GM21786 (cell line): ENCODE results near the gene MILR1.
"Not testable (repeated sequence)": the region's sequence is repeated elsewhere in the genome, so short reads cannot be mapped to it uniquely, and the experiment has no call there.

Source experiments
- ATAC-seq: cut with Tn5 transposase; IDR thresholded peaks from one replicate; pipeline ENCODE4 v1.9.1; 2021; ENCODE audit not compliant: unreplicated experiment

Gene MILR1

GRCh38 chr17:64426596-64426995 is 22.3 kb upstream of the MILR1 start:
- ATAC-seq = no peak

- no peak for ATAC-seq
Measured at GRCh38 chr17:64428406-64428805, 20.5 kb upstream of the MILR1 start.

GRCh38 chr17:64430036-64430435 is 18.9 kb upstream of the MILR1 start:
- ATAC-seq = not testable (repeated sequence)

- no peak for ATAC-seq
Measured at GRCh38 chr17:64431534-64431933, 17.4 kb upstream of the MILR1 start.

GRCh38 chr17:64437944-64438525 is 10.9 kb upstream of the MILR1 start:
- ATAC-seq = no peak

GRCh38 chr17:64439521-64439920 is 9.4 kb upstream of the MILR1 start:
- not testable (repeated sequence) for ATAC-seq

GRCh38 chr17:64439956-64440355 is 9.0 kb upstream of the MILR1 start:
- ATAC-seq = no peak

GRCh38 chr17:64441772-64442540 is 7.0 kb upstream of the MILR1 start:
- no peak for ATAC-seq

- no peak for ATAC-seq
Measured at GRCh38 chr17:64442541-64442971, 6.4 kb upstream of the MILR1 start.

GRCh38 chr17:64443086-64443760 is 5.7 kb upstream of the MILR1 start:
- no peak for ATAC-seq

- ATAC-seq = no peak
Measured at GRCh38 chr17:64447526-64447925, 1.4 kb upstream of the MILR1 start.

- ATAC-seq = no peak
Measured at GRCh38 chr17:64449545-64449944, 630 bp downstream of the MILR1 start.

GRCh38 chr17:64455993-64456885 is 7.3 kb downstream of the MILR1 start:
- ATAC-seq = no peak

GRCh38 chr17:64457156-64457555 is 8.2 kb downstream of the MILR1 start:
- ATAC-seq = no peak

- ATAC-seq = no peak
Measured at GRCh38 chr17:64458756-64459155, 9.8 kb downstream of the MILR1 start.

GRCh38 chr17:64459284-64459747 is 10.4 kb downstream of the MILR1 start:
- no peak for ATAC-seq

- ATAC-seq = not testable (repeated sequence)
Measured at GRCh38 chr17:64459818-64460217, 10.9 kb downstream of the MILR1 start.

- ATAC-seq = no peak
Measured at GRCh38 chr17:64460955-64461354, 12.0 kb downstream of the MILR1 start.

GRCh38 chr17:64461788-64462187 is 12.9 kb downstream of the MILR1 start:
- ATAC-seq = no peak

GRCh38 chr17:64466019-64466735 is 17.3 kb downstream of the MILR1 start:
- no peak for ATAC-seq
